HUES6 (cell line): ENCODE results near the gene SH2B3.

Experiments
- H3K27ac ChIP-seq: 2 replicates; pipeline ENCODE4 v1.7.0; 2013; ENCODE audit warnings: low read depth, mild to moderate bottlenecking, low read length, inconsistent platforms
- H3K27me3 ChIP-seq: 2 replicates; pipeline ENCODE4 v1.6.1; 2013; ENCODE audit warnings: low read length; ENCODE audit not compliant: control insufficient read depth, insufficient read depth
- H3K36me3 ChIP-seq: 2 replicates; pipeline ENCODE4 v1.6.1; 2013; ENCODE audit warnings: low read length; ENCODE audit not compliant: control insufficient read depth, insufficient read depth
- H3K4me1 ChIP-seq: 2 replicates; pipeline ENCODE4 v1.6.1; 2013; ENCODE audit warnings: low read length; ENCODE audit not compliant: control insufficient read depth, insufficient read depth
- H3K4me3 ChIP-seq: 2 replicates; pipeline ENCODE4 v1.5.1; 2013; ENCODE audit warnings: low read depth, low read length
- H3K9ac ChIP-seq: one replicate; pipeline ENCODE4 v1.6.1; 2013; ENCODE audit warnings: mild to moderate bottlenecking, low read length
- H3K9me3 ChIP-seq: 2 replicates; pipeline ENCODE4 v1.6.1; 2013; ENCODE audit warnings: low read depth, low read length; ENCODE audit not compliant: control insufficient read depth, insufficient read depth

The SH2B3 gene

DNA sequence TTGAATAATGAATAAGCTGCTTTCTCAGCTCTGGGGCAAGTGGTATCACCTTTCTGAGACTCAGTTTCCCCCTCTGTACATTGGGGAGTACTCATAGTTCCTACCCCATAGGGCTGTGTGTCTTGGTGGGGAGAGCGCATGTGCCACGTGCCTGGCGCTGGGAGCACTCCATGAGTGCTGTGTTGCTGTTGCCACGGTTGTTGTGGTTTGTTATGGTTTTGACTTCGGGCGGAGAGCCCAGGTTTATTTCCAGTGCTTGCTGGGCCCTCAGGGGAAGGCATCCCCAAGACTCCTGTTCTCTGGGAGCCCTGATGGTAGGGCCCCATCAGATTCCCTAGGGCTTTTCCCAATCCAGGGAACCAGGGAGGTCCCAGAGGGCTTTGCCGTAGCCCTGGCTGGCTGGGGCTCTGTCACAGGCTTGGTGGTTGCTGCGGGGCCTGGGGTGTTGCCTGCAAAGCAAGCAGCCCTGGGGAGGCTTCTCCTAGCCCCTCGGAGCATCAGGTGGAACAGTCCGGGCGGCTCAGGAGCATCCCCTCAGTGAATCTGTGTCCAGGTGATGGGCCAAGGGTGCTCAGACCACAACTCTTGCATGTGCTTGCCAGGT, 18.6 kb downstream of the SH2B3 start:
- H3K27me3 ChIP-seq: no peaks in the 10 kb centered on the region
- H3K4me3 ChIP-seq: no peak overlapping the region
- peaks cover 35% of the 10 kb centered on the region for H3K4me1 ChIP-seq
- no peak overlapping the region for H3K9ac ChIP-seq
- H3K27ac ChIP-seq: peak overlapping the region; percentile 62
- no peaks in the 10 kb centered on the region for H3K9me3 ChIP-seq
- peaks cover 18% of the 10 kb centered on the region for H3K36me3 ChIP-seq

DNA sequence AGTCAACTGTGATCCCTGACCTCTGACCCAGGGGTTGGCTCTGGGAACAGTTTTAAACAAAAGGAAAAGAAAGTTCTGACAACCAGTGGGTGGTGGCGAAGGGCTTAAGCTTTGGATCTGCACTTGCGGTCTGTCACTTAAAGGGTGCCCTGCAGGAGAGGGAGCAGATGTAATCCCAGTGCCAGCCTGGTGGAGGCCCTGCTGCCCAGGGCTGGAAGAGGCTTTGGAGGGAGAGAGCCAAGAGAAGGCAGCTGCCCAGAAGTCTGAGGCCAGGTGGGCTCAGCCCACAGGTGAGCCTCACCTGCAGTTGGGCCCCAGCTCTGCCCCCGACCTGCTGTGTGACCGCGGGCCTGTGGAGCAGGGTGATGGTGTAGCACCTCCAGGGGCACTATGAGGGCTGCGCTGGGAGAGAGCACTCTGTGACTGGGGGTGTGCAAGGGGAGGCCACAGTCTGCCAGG, 19.1 kb downstream of the SH2B3 start:
- no peaks in the 10 kb centered on the region for H3K27me3 ChIP-seq

DNA sequence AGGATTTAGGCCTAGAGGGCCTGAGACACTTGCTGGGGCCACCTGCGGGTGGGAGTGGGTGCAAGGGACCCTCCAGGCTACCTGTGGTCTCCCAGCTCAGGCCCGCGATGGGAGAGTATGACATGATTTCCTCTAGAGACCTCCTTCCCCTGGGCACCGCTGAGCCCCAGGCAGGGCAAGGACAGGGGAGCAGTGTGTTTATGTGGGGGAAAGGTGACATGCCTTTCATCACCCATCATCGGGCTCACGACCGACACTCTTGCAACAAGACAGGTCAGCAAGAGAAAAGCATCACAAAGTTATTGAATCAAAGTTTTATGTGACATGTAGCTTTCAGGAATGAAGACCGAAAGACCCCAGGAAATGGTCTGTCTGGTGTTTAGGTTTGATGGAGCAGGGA, 19.9 kb downstream of the SH2B3 start:
- no peak overlapping the region for H3K4me3 ChIP-seq

More for the DNA sequence above, 19.1 kb downstream of the SH2B3 start:
- Histone ChIP-seq H3K4me3 (no peak overlapping the region), H3K9me3 (no peaks in the 10 kb centered on the region), H3K4me1 (peaks cover 39% of the 10 kb centered on the region), H3K36me3 (peaks cover 13% of the 10 kb centered on the region), H3K27ac (peak overlapping the region; percentile 62; the same call in 1 of the 2 replicates), H3K9ac (no peak overlapping the region)

DNA sequence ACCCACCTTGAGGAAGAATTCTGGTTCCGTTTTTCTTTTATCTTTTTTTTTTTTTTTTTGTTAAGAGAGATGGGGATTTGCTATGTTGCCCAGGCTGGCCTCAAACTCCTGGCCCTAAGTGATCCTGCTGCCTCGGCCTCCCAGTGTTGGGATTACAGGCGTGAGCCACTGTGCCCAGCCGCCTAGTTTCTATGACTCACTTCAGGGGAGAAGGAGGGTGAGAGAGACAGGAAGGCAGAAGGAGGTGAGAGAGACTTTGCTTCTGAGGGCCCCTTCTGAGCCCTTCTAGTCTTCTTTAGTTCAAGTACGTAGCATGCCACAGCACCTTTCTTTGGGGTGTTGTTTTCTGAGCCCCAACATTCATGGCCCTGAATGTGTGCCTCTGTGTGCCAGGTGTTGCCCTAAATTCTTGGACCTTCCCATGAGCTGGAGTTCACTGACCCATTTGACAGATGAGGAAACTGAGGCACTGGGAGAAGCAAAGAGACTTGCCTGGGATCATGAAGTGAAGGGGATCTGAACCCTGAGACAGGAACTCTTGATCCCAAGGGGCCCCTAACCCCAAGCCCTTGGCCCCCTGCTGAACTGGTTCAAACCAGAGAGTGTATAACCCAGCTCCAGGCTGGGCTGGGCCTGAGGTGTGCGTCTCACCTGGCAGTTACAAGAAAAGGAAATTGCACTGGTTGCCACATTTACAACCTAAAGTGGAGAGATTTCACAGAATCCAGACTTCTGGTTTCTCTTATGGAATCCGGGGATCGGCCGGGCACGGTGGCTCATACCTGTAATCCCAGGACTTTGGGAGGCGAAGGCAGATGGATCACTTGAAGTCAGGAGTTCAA, 20.8 kb downstream of the SH2B3 start:
- no peak overlapping the region for H3K4me3 ChIP-seq
- no peak overlapping the region for H3K27ac ChIP-seq
- H3K4me1 ChIP-seq: peaks cover 51% of the 10 kb centered on the region

More for the DNA sequence above, 19.9 kb downstream of the SH2B3 start:
- Histone ChIP-seq H3K27me3 (no peaks in the 10 kb centered on the region), H3K9ac (no peak overlapping the region), H3K4me1 (peaks cover 48% of the 10 kb centered on the region), H3K36me3 (peaks cover 5% of the 10 kb centered on the region), H3K27ac (0 out of 2 replicates have a peak overlapping the region, but pooled peaks have one; percentile 11), H3K9me3 (no peaks in the 10 kb centered on the region)

DNA sequence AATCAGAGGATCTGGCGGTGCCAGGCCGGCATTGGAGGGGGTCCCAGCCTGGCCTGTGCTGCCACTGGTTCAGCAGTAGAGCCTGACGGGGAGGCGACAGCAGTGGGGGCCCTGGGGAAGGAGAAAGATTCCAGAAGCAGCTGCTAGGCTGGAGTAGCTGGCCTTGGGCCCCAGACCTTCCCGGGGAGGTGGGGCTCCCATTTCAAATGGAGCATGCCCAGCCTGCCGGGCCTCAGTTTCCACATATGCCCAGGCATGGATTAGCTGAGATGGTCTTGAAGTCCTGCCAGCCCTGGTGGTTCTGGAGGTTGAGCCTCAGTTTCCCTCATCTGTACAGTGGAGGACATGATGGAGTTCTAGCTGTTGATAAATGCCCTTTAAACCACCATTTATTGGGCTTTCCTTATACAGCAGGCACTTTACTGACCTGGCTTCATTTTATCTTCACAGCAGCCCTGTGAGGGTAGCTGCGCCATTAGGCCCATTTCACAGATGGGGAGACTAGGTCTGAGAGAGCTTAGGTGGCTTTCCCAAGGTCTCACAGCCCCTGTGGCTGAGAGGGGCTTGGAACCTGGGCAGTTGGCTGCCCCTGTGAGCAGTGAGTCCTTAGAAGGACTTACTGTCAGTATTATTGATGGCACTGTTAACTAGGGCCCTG, 21.8 kb downstream of the SH2B3 start:
- Histone ChIP-seq H3K27me3 (no peaks in the 10 kb centered on the region), H3K9ac (no peak overlapping the region), H3K27ac (no peak overlapping the region), H3K4me3 (no peak overlapping the region), H3K36me3 (no peaks in the 10 kb centered on the region), H3K4me1 (peaks cover 48% of the 10 kb centered on the region), H3K9me3 (no peaks in the 10 kb centered on the region)

More for the DNA sequence above, 20.8 kb downstream of the SH2B3 start:
- H3K27me3 ChIP-seq: no peaks in the 10 kb centered on the region
- no peaks in the 10 kb centered on the region for H3K36me3 ChIP-seq
- no peaks in the 10 kb centered on the region for H3K9me3 ChIP-seq
- no peak overlapping the region for H3K9ac ChIP-seq

DNA sequence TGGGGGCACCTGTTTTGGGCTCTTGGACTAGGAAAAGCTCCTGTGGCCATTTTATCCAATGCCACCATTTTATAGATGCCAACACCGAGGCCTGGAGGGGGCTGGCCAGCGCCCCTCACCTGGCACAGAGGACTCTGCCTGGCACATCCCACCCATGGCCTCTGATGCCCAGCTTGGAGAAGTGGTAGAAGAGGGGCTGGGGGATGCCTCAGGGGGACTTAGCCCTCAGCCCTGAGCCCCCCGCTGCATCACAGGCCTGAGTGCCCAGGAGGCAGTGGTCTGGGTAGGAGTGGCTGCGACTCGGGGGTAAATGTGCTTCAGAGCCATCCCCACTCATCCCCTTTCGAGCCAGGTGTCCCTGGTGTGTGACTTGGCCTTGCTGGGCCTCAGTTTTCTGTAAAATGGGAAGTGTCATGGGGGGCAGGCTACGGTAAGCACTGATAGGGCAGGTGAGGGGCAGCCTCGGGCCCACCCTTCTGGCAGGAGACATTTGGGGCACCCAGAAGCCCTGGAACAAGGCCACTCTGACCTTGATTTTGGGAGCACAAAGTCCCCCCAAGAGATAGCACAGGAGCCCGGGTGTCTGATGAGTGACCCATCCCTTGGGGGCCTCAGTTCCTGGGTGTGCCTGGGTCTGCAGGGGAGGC, 22.5 kb downstream of the SH2B3 start:
- Histone ChIP-seq H3K27me3 (no peaks in the 10 kb centered on the region), H3K36me3 (no peaks in the 10 kb centered on the region), H3K4me3 (no peak overlapping the region), H3K9ac (no peak overlapping the region), H3K4me1 (peaks cover 48% of the 10 kb centered on the region), H3K27ac (no peak overlapping the region), H3K9me3 (no peaks in the 10 kb centered on the region)

DNA sequence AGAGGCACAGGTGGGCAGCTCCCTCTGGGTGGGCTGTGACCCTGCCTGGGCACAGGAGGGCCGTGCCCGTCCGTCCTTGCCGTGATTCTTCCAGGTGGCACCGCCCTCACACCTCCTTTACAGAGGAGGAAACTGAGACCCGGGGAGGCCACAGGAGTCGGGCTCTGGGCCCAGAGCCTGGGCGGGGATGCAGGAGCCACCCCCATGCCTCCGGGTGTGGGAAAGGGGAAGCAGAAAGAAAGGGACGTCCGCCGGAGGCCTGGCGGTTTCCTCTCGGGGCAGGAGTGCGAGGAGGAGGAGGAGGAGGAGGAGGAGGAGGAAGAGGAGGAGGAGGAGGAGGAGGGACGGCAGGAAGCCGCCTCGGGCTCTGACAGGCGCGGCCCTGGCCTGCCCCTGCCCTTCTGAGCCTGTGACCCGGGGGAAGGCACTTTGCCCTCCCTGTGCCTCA, 23.0 kb downstream of the SH2B3 start:
- Histone ChIP-seq H3K27ac (no peak overlapping the region), H3K9me3 (no peaks in the 10 kb centered on the region), H3K4me1 (peaks cover 49% of the 10 kb centered on the region), H3K4me3 (no peak overlapping the region), H3K27me3 (no peaks in the 10 kb centered on the region), H3K36me3 (no peaks in the 10 kb centered on the region), H3K9ac (no peak overlapping the region)

DNA sequence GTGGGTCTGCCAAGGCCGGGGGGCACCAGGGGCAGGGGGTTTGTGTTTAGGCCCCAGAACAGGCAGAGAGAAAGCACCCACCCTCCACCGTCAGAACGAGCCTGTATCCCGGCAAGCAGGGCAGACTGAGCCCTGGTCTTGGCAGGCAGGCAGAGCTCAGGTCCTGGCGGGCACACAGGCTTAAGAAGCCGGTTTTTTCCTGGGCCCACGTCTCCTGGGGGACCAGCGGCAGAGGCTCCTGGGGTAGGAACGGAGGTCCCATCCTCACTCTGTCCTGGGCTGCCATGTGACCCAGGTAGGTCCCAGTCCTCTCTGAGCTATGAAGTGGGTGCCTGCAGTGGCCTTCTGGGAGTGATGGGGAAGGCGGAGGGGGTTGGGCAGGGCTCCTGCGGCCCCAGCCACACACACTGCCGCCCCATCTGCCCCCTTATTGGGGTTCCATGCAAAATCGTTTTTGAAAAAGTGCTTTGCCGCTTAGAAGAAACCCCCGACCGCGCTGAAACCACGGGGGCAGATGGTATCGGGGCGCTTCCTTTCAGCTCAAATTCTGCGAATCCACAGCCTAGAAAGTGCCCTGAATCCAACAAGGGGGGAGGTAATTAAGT, 24.2 kb downstream of the SH2B3 start:
- Histone ChIP-seq H3K9me3 (no peaks in the 10 kb centered on the region), H3K4me1 (peaks cover 51% of the 10 kb centered on the region), H3K4me3 (no peak overlapping the region), H3K9ac (peak overlapping the region; percentile 12), H3K27me3 (no peaks in the 10 kb centered on the region), H3K27ac (no peak overlapping the region), H3K36me3 (no peaks in the 10 kb centered on the region)

DNA sequence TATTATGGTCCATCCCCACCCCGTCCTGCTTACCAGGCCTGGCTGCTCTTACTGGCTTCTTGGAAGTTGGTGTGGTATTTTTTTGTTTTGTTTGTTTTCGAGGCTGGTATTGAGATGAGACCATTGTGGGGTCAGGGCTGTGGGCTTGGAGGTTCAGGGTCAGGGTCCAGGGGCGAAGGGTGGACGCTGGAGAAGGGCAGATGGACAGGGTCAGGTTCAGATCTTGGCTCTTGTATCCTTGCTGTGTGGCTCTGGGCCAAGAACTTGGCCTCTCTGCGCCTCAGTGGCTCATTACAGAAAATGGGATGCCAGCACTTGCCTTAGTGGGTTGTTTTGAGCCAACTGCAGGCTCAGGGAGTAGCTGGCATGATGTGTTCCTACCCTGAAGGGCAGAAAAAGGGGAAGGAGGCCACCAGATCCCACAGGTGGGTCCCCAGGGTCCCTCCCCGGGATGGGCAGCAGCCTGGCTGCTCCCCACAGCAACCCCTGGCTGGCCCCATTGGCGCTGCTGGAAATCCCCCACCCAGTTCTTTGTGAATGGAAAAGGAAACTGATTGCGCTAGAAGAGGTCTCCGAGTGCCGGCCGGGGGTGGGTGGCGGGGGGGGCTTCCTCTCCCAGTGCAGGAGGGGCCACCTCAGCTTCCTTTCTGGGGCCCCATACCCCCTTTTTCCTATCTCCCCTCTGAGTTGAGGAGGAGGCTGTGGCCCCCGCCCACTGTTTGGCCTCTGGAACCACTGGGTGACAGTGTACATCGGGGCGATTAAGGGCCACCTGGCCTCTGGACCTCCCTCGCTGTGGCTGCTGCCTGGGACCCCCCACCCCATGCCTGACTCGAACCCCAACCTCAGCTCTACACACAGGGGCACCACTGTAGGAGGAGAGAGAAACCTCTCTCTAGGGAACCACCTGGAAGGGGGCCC, 25.0 kb downstream of the SH2B3 start:
- no peak overlapping the region for H3K9ac ChIP-seq
- no peaks in the 10 kb centered on the region for H3K9me3 ChIP-seq
- H3K4me3 ChIP-seq: no peak overlapping the region
- peaks cover 52% of the 10 kb centered on the region for H3K4me1 ChIP-seq
- no peak overlapping the region for H3K27ac ChIP-seq
- no peaks in the 10 kb centered on the region for H3K27me3 ChIP-seq
- H3K36me3 ChIP-seq: no peaks in the 10 kb centered on the region

DNA sequence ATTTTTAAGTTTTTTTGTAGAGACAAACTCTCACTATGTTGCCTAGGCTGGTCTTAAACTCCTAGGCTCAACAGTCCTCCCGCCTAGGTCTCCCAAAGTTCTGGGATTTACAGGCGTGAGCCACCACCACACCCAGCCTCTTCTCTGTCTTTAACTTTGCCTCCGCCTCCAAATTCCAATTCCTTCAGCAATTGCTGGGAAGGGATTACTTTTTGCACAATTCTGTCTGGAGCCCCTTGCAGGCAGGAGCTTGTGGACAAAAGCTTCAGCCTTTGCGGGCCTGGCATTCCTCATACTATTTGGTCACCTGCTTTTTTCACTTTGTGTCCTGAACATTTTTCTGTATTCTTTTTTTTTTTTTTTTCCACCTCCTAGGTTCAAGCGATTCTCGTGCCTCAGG, 26.0 kb downstream of the SH2B3 start:
- Histone ChIP-seq H3K36me3 (no peaks in the 10 kb centered on the region), H3K9me3 (no peaks in the 10 kb centered on the region), H3K27me3 (no peaks in the 10 kb centered on the region), H3K4me1 (peaks cover 54% of the 10 kb centered on the region), H3K4me3 (no peak overlapping the region), H3K9ac (no peak overlapping the region), H3K27ac (no peak overlapping the region)
